B cell (primary cell): Measurements from ENCODE around the gene CAMK2D.

ENCODE experiments used
- CTCF ChIP-seq: fragments of 200-600 bp; IDR thresholded peaks from one replicate; pipeline ENCODE4 v1.8.0; 2022; ENCODE audit warnings: antibody characterized with exemption, mild to moderate bottlenecking
- EZH2 ChIP-seq: IDR thresholded peaks from 2 replicates; pipeline ENCODE4 v1.6.1; 2012; ENCODE audit warnings: borderline replicate concordance, low read depth, mild to moderate bottlenecking, moderate library complexity, low read length; ENCODE audit not compliant: insufficient read depth, poor library complexity, severe bottlenecking

- TF ChIP-seq CTCF: no peak
- TF ChIP-seq EZH2: no peak
Measured at GRCh38 chr4:113564493-113564892, 197.0 kb downstream of the CAMK2D start.
